ENCODE data around the gene REEP1.

Gene REEP1

GRCh38 chr2:86311879-86312278, 25.5 kb downstream of the REEP1 start:
- no peak for TF ChIP-seq CTCF (IDR thresholded peaks at IDR 0.05; ENCODE audit: low read depth, low read length)
- DNase-seq (ENCODE audit: low read depth in 2 of 2): no peak
- H3K4me3 ChIP-seq (replicated peaks in 1 of 2; ENCODE audit: low read depth in 2 of 2, low read length in 2 of 2): no peak overlapping the region

GRCh38 chr2:86309966-86310365, 27.5 kb downstream of the REEP1 start:
- DNase-seq (ENCODE audit: low read depth in 2 of 2): no peak
- H3K4me3 ChIP-seq (replicated peaks in 1 of 2; ENCODE audit: low read depth in 2 of 2, low read length in 2 of 2): no peak overlapping the region
- no peak for TF ChIP-seq CTCF (IDR thresholded peaks at IDR 0.05; ENCODE audit: low read depth, low read length)

GRCh38 chr2:86308984-86309695, 28.3 kb downstream of the REEP1 start:
- no peak overlapping the region for H3K4me3 ChIP-seq (replicated peaks in 1 of 2; ENCODE audit: low read depth in 2 of 2, low read length in 2 of 2)
- TF ChIP-seq CTCF (IDR thresholded peaks at IDR 0.05; ENCODE audit: low read depth, low read length): no peak
- DNase-seq (ENCODE audit: low read depth in 2 of 2): no peak

GRCh38 chr2:86308356-86308755, 29.1 kb downstream of the REEP1 start:
- no peak for TF ChIP-seq CTCF (IDR thresholded peaks at IDR 0.05; ENCODE audit: low read depth, low read length)
- no peak overlapping the region for H3K4me3 ChIP-seq (replicated peaks in 1 of 2; ENCODE audit: low read depth in 2 of 2, low read length in 2 of 2)
- no peak for DNase-seq (ENCODE audit: low read depth in 2 of 2)

GRCh38 chr2:86307431-86307830, 30.0 kb downstream of the REEP1 start:
- no peak for DNase-seq (ENCODE audit: low read depth in 2 of 2)
- no peak for TF ChIP-seq CTCF (IDR thresholded peaks at IDR 0.05; ENCODE audit: low read depth, low read length)
- no peak overlapping the region for H3K4me3 ChIP-seq (replicated peaks in 1 of 2; ENCODE audit: low read depth in 2 of 2, low read length in 2 of 2)

- no peak overlapping the region for H3K4me3 ChIP-seq (replicated peaks in 1 of 2; ENCODE audit: low read depth in 2 of 2, low read length in 2 of 2)
- no peak for DNase-seq (ENCODE audit: low read depth in 2 of 2)
- TF ChIP-seq CTCF (IDR thresholded peaks at IDR 0.05; ENCODE audit: low read depth, low read length): no peak
These were observed 31.5 kb downstream of the REEP1 start for GRCh38 chr2:86305915-86306254.
